BE2C (cell line): ENCODE measurements around the gene ADAMTS17.

ENCODE experiments used
- DNase-seq: peaks from one replicate; pipeline ENCODE4 v3.0.0-alpha.2; 2020
- H3K27me3 ChIP-seq: fragments of 250-450 bp; sonication (Bioruptor Pico); 2 replicates; pipeline ENCODE4 v1.5.1; 2020; ENCODE audit warnings: mild to moderate bottlenecking
- H3K36me3 ChIP-seq: fragments of 250-450 bp; sonication (Bioruptor Pico); 2 replicates; pipeline ENCODE4 v1.5.1; 2020; ENCODE audit warnings: mild to moderate bottlenecking
- H3K4me1 ChIP-seq: fragments of 250-450 bp; sonication (Bioruptor Pico); 2 replicates; pipeline ENCODE4 v1.5.1; 2020
- H3K4me3 ChIP-seq: 2 replicates; pipeline ENCODE4 v1.5.1; 2011; ENCODE audit warnings: low read depth, low read length
- H3K9me3 ChIP-seq: fragments of 250-450 bp; sonication (Bioruptor Pico); 2 replicates; pipeline ENCODE4 v1.5.1; 2020
- TF ChIP-seq, protein P1 (sequence below): IDR thresholded peaks from 2 replicates; pipeline ENCODE4 v1.5.1; 2012; ENCODE audit warnings: mild to moderate bottlenecking, low read depth, low read length

Gene ADAMTS17

DNA sequence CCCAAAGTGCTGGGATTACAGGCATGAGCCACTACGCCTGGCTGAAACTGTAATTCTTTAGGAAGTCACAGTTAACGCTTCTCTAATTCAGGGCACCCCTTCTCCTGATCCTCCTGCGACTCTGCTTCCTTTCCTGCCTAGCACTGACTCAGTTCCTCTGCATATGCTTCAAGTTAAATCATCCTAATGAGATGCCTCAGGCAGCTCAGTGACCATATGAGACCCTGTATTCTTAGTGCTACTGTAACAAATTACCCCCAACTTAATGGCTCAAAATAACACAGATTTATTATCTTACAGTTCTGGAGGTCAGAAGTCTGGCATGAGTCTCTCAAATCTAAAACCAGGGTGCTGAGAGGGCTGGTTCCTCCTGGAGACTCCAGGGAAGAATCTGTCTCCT is 336.8 kb downstream of the ADAMTS17 start:
- DNase-seq = no peak
- TF ChIP-seq, protein P1, sequence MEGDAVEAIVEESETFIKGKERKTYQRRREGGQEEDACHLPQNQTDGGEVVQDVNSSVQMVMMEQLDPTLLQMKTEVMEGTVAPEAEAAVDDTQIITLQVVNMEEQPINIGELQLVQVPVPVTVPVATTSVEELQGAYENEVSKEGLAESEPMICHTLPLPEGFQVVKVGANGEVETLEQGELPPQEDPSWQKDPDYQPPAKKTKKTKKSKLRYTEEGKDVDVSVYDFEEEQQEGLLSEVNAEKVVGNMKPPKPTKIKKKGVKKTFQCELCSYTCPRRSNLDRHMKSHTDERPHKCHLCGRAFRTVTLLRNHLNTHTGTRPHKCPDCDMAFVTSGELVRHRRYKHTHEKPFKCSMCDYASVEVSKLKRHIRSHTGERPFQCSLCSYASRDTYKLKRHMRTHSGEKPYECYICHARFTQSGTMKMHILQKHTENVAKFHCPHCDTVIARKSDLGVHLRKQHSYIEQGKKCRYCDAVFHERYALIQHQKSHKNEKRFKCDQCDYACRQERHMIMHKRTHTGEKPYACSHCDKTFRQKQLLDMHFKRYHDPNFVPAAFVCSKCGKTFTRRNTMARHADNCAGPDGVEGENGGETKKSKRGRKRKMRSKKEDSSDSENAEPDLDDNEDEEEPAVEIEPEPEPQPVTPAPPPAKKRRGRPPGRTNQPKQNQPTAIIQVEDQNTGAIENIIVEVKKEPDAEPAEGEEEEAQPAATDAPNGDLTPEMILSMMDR = no peak

DNA sequence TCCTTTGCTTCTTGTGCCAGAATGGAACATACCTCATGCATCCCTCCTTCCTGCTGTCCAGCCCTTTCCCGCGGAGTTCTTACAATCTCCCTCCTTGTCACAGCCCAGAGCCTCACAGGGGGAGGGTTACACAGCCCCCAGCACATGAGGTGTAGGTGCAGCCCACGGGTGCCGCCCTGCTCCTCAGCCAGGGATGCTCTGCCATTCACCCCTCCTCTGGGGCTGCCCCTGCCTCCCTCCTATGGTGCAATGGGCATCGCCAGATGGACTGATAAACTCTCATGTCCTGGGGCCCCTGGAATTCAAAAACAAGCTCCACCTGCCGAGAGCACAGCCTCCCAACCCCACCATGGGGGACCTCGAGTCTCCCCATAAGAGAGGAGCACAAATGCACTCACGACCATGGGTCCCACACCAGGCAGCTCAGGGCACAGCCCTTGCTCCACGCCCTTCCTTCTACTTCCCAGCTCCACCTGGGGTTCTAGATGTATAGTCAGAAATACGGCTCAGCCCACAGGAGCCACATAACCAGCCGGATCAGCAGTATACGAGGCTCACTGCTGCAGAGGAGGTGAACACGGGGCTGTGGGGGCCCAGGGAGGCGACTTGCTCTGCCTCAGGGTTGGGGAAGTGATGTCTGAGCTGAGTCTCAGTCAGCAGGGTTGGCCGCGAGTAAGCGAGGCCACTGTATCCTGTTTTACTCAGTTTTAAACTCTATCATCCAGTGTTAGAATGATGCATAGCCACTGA is 338.8 kb downstream of the ADAMTS17 start:
- Histone ChIP-seq H3K4me1 (no peaks in the 10 kb centered on the region), H3K9me3 (no peaks in the 10 kb centered on the region)
- no peak for DNase-seq

More for the DNA sequence above, 336.8 kb downstream of the ADAMTS17 start:
- Histone ChIP-seq H3K36me3 (no peaks in the 10 kb centered on the region), H3K9me3 (no peaks in the 10 kb centered on the region), H3K4me3 (no peak overlapping the region), H3K4me1 (no peaks in the 10 kb centered on the region), H3K27me3 (no peaks in the 10 kb centered on the region)

DNA sequence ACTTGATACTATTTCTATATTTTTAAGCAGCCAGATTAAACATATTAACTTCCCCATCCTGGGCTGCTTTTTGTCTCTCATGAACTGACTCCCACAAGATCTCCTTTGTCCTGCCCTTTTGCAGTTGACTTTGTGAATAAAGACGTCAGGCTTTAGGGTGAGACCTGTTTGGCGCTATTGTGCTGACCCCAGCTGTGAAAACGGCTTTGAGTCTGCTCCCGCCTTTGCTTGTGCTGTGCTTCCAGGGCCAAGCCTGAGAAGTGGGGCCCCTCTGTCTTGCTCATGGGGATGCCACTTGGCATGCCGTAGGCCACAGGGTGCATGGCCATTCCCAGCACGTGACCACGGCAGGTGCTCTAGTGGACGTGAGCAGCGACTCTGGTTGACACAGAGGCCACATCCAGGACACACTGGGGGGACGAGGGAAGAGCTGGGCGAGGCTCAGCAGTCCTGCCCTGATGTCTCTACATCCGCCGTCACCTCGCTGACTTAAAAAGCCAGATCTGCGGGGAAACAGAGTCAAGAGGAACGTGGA is 339.6 kb downstream of the ADAMTS17 start:
- TF ChIP-seq, protein P1 = no peak
- DNase-seq = no peak
- Histone ChIP-seq H3K4me3 (no peak overlapping the region), H3K36me3 (no peaks in the 10 kb centered on the region), H3K27me3 (no peaks in the 10 kb centered on the region), H3K4me1 (peaks cover 1% of the 10 kb centered on the region; the same call in 1 of the 2 replicates), H3K9me3 (no peaks in the 10 kb centered on the region)

More for the DNA sequence above, 338.8 kb downstream of the ADAMTS17 start:
- Histone ChIP-seq H3K36me3 (no peaks in the 10 kb centered on the region), H3K27me3 (no peaks in the 10 kb centered on the region), H3K4me3 (no peak overlapping the region)
- TF ChIP-seq, protein P1 = no peak

DNA sequence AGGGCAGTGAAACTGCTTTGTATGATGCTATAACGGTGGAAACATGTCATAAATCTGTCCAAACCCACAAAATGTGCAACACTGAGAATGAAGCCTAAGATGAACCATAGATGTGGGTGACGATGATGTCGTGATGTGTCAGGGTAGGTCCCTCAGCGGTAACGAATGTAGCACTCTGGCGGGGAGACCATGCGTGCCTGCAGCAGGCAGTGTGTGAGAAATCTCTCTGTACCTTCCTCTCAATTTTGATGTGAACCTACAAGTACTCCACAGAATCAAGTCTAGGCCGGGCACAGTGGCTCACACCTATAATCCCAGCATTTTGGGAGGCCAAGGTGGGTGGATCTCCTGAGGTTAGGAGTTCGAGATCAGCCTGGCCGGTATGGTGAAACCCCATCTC is 340.4 kb downstream of the ADAMTS17 start:
- Histone ChIP-seq H3K9me3 (no peaks in the 10 kb centered on the region), H3K27me3 (no peaks in the 10 kb centered on the region), H3K4me1 (peaks cover 5% of the 10 kb centered on the region; the same call in 1 of the 2 replicates), H3K4me3 (no peak overlapping the region), H3K36me3 (no peaks in the 10 kb centered on the region)
- DNase-seq = no peak
- TF ChIP-seq, protein P1 = no peak

DNA sequence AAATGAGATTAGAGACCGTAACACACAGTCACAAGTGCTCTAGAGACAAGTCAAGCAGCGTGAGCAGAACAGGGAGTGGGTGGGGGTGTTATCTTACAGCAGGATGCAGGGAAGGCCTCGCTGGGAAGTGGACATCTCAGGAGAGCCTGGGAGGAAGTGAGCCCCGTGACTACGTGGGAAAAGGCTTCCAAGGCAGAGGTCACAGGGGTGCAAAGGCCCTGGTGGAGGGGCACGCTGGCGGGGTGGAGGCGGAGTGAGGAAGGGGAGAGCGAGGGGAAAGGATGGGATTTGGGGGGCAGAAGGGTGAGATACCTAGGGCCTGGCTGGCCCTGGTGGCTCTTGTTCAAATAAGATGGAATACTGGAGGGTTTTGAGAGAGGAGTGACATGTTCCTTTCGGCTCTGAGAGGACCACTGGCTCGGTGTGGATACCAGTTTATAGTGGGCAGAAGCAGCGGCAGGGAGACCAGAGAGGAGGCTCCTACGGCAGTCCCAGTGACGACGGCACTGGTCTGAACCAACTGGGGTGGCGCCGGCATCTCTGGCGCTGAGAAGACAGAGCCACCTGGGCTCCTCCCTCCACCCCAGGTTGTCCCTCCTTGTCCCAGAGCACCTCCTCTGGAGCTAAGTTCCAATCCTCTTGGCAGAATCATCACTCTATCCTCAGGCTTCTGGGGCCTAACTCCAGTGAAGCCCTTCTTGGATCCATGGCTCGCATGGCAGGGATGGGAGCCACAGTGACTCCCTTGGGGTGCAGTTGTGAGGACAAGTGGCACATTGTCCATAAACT is 342.3 kb downstream of the ADAMTS17 start:
- Histone ChIP-seq H3K4me1 (peaks cover 5% of the 10 kb centered on the region; the same call in 1 of the 2 replicates), H3K4me3 (no peak overlapping the region), H3K9me3 (no peaks in the 10 kb centered on the region), H3K36me3 (no peaks in the 10 kb centered on the region), H3K27me3 (no peaks in the 10 kb centered on the region)
- TF ChIP-seq, protein P1 = no peak
- DNase-seq = no peak
